ENCODE measurements around the gene SPATS2L.

The SPATS2L gene

DNA sequence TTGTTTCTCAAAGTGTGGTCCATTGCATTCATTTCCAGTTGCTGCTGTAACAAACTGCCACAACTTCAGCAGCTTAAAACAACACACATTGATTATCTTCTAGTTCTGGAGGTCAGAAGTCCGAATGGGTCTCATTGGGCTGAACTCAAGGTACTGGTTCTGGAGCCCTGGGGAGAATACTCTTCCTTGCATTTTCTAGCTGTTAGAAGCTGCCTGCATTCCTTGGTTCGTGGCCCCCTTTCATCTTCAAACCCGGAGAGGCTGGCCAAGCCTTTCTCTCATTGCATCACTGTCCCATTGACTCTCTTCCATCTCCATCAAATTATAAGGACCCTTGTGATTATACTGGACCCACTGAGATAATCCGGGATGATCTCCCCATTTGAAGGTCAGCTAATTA is 98.1 kb downstream of the SPATS2L start:
- TF ChIP-seq SUZ12 (IDR thresholded peaks at IDR 0.05; ENCODE audit: extremely low read depth, insufficient read depth, insufficient read length) (no peak), YY1 (IDR thresholded peaks at IDR 0.05; ENCODE audit: insufficient read depth, insufficient read length) (no peak), ZNF274 (IDR thresholded peaks at IDR 0.05; ENCODE audit: low read depth, low read length) (no peak)
- H3K4me3 ChIP-seq (ENCODE audit: insufficient read length, low read depth), result no peak overlapping the region
- H3K9me3 ChIP-seq (ENCODE audit: insufficient read depth, low read length), result no peaks in the 10 kb centered on the region
- DNase-seq (ENCODE audit: low read depth, low spot score), result no peak
- no peaks in the 10 kb centered on the region for H3K27me3 ChIP-seq (ENCODE audit: insufficient read depth, insufficient read length)
- no peaks in the 10 kb centered on the region for H3K36me3 ChIP-seq (ENCODE audit: insufficient read depth, insufficient read length, low read length)
- no peaks in the 10 kb centered on the region for H3K4me1 ChIP-seq (ENCODE audit: insufficient read depth, insufficient read length)
- H3K9ac ChIP-seq (ENCODE audit: insufficient read length, low read depth), result no peak overlapping the region

- no peak for DNase-seq (ENCODE audit: low read depth, low spot score)
- Histone ChIP-seq H3K27me3 (ENCODE audit: insufficient read depth, insufficient read length) (no peaks in the 10 kb centered on the region), H3K9me3 (ENCODE audit: insufficient read depth, low read length) (no peaks in the 10 kb centered on the region), H3K4me1 (ENCODE audit: insufficient read depth, insufficient read length) (no peaks in the 10 kb centered on the region), H3K9ac (ENCODE audit: insufficient read length, low read depth) (no peak overlapping the region), H3K4me3 (ENCODE audit: insufficient read length, low read depth) (no peak overlapping the region), H3K36me3 (ENCODE audit: insufficient read depth, insufficient read length, low read length) (no peaks in the 10 kb centered on the region)
- no peak for TF ChIP-seq YY1 (IDR thresholded peaks at IDR 0.05; ENCODE audit: insufficient read depth, insufficient read length)
- no peak for TF ChIP-seq SUZ12 (IDR thresholded peaks at IDR 0.05; ENCODE audit: extremely low read depth, insufficient read depth, insufficient read length)
- no peak for TF ChIP-seq ZNF274 (IDR thresholded peaks at IDR 0.05; ENCODE audit: low read depth, low read length)
These were observed 99.3 kb downstream of the SPATS2L start for GRCh38 chr2:200405599-200406298.

DNA sequence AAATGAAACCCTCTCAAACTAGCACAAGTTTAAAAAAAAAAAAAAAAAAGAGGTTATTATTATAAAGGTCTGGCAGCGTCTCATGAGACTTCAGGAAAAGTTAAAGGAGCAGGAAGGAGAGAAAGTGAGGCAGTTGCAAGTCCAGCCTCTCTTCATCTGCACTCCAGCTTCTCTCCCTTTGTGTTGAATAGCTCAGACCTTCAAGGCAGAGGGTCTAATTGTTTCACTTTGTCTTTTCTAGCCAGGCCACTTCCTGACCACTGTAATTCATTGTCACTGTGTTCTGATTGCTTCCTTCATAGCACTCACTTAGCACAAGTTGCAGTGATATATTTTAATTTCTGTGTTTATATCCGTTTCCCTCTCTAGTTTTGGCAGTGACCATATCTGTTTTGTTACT is 99.9 kb downstream of the SPATS2L start:
- TF ChIP-seq SUZ12 (IDR thresholded peaks at IDR 0.05; ENCODE audit: extremely low read depth, insufficient read depth, insufficient read length) (no peak), ZNF274 (IDR thresholded peaks at IDR 0.05; ENCODE audit: low read depth, low read length) (no peak), YY1 (IDR thresholded peaks at IDR 0.05; ENCODE audit: insufficient read depth, insufficient read length) (no peak)
- Histone ChIP-seq H3K4me1 (ENCODE audit: insufficient read depth, insufficient read length) (no peaks in the 10 kb centered on the region), H3K9ac (ENCODE audit: insufficient read length, low read depth) (no peak overlapping the region), H3K27me3 (ENCODE audit: insufficient read depth, insufficient read length) (no peaks in the 10 kb centered on the region), H3K36me3 (ENCODE audit: insufficient read depth, insufficient read length, low read length) (no peaks in the 10 kb centered on the region), H3K9me3 (ENCODE audit: insufficient read depth, low read length) (no peaks in the 10 kb centered on the region), H3K4me3 (ENCODE audit: insufficient read length, low read depth) (no peak overlapping the region)
- no peak for DNase-seq (ENCODE audit: low read depth, low spot score)

GRCh38 chr2:200408428-200409316 is 102.2 kb downstream of the SPATS2L start:
- Histone ChIP-seq H3K4me3 (ENCODE audit: insufficient read length, low read depth) (no peak overlapping the region), H3K4me1 (ENCODE audit: insufficient read depth, insufficient read length) (no peaks in the 10 kb centered on the region)
- DNase-seq (ENCODE audit: low read depth, low spot score), result no peak

GRCh38 chr2:200411831-200412230 is 105.3 kb downstream of the SPATS2L start:
- Histone ChIP-seq H3K4me3 (ENCODE audit: insufficient read length, low read depth) (no peak overlapping the region), H3K36me3 (ENCODE audit: insufficient read depth, insufficient read length, low read length) (peaks cover 1% of the 10 kb centered on the region), H3K27me3 (ENCODE audit: insufficient read depth, insufficient read length) (no peaks in the 10 kb centered on the region), H3K9ac (ENCODE audit: insufficient read length, low read depth) (no peak overlapping the region), H3K9me3 (ENCODE audit: insufficient read depth, low read length) (no peaks in the 10 kb centered on the region), H3K4me1 (ENCODE audit: insufficient read depth, insufficient read length) (no peaks in the 10 kb centered on the region)
- TF ChIP-seq YY1 (IDR thresholded peaks at IDR 0.05; ENCODE audit: insufficient read depth, insufficient read length) (no peak), SUZ12 (IDR thresholded peaks at IDR 0.05; ENCODE audit: extremely low read depth, insufficient read depth, insufficient read length) (no peak), ZNF274 (IDR thresholded peaks at IDR 0.05; ENCODE audit: low read depth, low read length) (no peak)
- DNase-seq (ENCODE audit: low read depth, low spot score), result no peak

More at GRCh38 chr2:200408428-200409316, 102.2 kb downstream of the SPATS2L start:
- Histone ChIP-seq H3K9me3 (ENCODE audit: insufficient read depth, low read length) (no peaks in the 10 kb centered on the region), H3K36me3 (ENCODE audit: insufficient read depth, insufficient read length, low read length) (no peaks in the 10 kb centered on the region), H3K27me3 (ENCODE audit: insufficient read depth, insufficient read length) (no peaks in the 10 kb centered on the region), H3K9ac (ENCODE audit: insufficient read length, low read depth) (no peak overlapping the region)
- TF ChIP-seq YY1 (IDR thresholded peaks at IDR 0.05; ENCODE audit: insufficient read depth, insufficient read length), result no peak
- no peak for TF ChIP-seq SUZ12 (IDR thresholded peaks at IDR 0.05; ENCODE audit: extremely low read depth, insufficient read depth, insufficient read length)
- TF ChIP-seq ZNF274 (IDR thresholded peaks at IDR 0.05; ENCODE audit: low read depth, low read length), result no peak

- H3K4me1 ChIP-seq (ENCODE audit: insufficient read depth, insufficient read length), result no peaks in the 10 kb centered on the region
These were observed 107.9 kb downstream of the SPATS2L start for GRCh38 chr2:200414367-200414766.

DNA sequence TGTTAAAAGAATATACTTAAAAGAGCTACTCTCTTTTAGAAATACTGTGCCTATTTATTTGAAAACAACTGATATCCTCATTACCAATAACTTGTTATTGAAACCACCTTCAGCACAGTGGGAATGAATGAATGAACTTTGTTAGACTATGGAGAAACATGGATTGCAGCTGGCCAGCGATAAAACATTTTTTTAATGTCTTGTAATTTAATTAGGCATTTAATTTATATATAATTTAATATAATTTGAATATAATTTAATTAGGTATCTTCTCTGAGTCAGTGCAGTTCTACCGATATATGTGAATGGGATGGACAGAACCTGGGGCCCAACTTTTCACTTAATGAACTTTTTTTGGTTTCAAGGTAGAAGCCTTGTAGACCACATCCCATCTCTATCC is 109.0 kb downstream of the SPATS2L start:
- H3K4me3 ChIP-seq (ENCODE audit: insufficient read length, low read depth), result no peak overlapping the region
- H3K27me3 ChIP-seq (ENCODE audit: insufficient read depth, insufficient read length), result no peaks in the 10 kb centered on the region
- H3K9ac ChIP-seq (ENCODE audit: insufficient read length, low read depth), result no peak overlapping the region
- peaks cover 15% of the 10 kb centered on the region for H3K36me3 ChIP-seq (ENCODE audit: insufficient read depth, insufficient read length, low read length)
- H3K9me3 ChIP-seq (ENCODE audit: insufficient read depth, low read length), result no peaks in the 10 kb centered on the region
- no peak for DNase-seq (ENCODE audit: low read depth, low spot score)
- no peak for TF ChIP-seq SUZ12 (IDR thresholded peaks at IDR 0.05; ENCODE audit: extremely low read depth, insufficient read depth, insufficient read length)
- TF ChIP-seq ZNF274 (IDR thresholded peaks at IDR 0.05; ENCODE audit: low read depth, low read length), result no peak
- no peak for TF ChIP-seq YY1 (IDR thresholded peaks at IDR 0.05; ENCODE audit: insufficient read depth, insufficient read length)
- H3K4me1 ChIP-seq (ENCODE audit: insufficient read depth, insufficient read length), result no peaks in the 10 kb centered on the region

More at GRCh38 chr2:200414367-200414766, 107.9 kb downstream of the SPATS2L start:
- Histone ChIP-seq H3K9ac (ENCODE audit: insufficient read length, low read depth) (no peak overlapping the region), H3K9me3 (ENCODE audit: insufficient read depth, low read length) (no peaks in the 10 kb centered on the region), H3K27me3 (ENCODE audit: insufficient read depth, insufficient read length) (no peaks in the 10 kb centered on the region), H3K4me3 (ENCODE audit: insufficient read length, low read depth) (no peak overlapping the region), H3K36me3 (ENCODE audit: insufficient read depth, insufficient read length, low read length) (peaks cover 8% of the 10 kb centered on the region)
- TF ChIP-seq YY1 (IDR thresholded peaks at IDR 0.05; ENCODE audit: insufficient read depth, insufficient read length), result no peak
- TF ChIP-seq SUZ12 (IDR thresholded peaks at IDR 0.05; ENCODE audit: extremely low read depth, insufficient read depth, insufficient read length), result no peak
- no peak for TF ChIP-seq ZNF274 (IDR thresholded peaks at IDR 0.05; ENCODE audit: low read depth, low read length)
- no peak for DNase-seq (ENCODE audit: low read depth, low spot score)

Measured in NT2/D1 (cell line).